ENCODE results near the gene ACSS1.

ACSS1 gene

DNA sequence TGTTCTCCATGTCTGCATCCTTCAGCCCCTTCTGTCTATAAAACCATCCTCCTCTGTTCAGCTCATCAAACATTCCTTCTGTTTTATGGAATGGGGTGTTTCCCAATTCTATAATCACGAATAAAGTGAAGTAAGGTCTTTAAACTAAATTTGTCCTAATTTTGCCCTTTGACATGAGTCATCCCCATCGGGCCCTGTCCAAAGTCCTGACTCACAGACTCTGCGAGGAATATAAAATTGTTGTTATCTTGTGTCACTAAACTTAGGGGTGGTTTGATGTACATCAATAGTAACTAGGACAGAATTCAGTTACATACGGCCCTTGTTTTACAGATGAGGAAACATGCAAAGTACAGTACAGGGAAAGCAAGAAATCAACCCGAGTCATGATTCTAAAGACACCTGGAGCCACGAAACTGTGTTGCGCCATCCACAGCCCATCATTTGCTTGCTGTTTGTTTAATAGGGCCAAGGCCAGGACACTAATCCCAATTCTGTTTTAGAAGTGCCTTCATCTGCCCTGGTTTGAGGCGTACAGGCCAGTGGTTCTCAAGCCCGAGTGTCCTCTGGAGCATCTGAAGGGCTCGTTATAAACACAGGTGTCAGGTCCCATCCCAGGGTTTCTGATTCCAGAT lies 2.8 kb downstream of the ACSS1 start:
- no peak for TF ChIP-seq POLR2AphosphoS5 (IDR thresholded peaks at IDR 0.05; ENCODE audit: low read depth)
- TF ChIP-seq REST (IDR thresholded peaks at IDR 0.05; ENCODE audit: insufficient replicate concordance, low read depth), result peak; percentile 91
- no peak for TF ChIP-seq CTCF (IDR thresholded peaks at IDR 0.05; ENCODE audit: insufficient read depth, low read length)
- no peak for TF ChIP-seq SPI1 (IDR thresholded peaks at IDR 0.05; ENCODE audit: borderline replicate concordance, low read depth)
- no peak overlapping the region for H3K4me3 ChIP-seq (replicated peaks; ENCODE audit: insufficient read depth, low read length)
- DNase-seq (ENCODE audit: low read depth in 1 of 2, low spot score in 1 of 2), result no peak
- no peaks in the 10 kb centered on the region for H3K27me3 ChIP-seq (ENCODE audit: insufficient read depth, poor library complexity, severe bottlenecking)
- H3K27ac ChIP-seq (replicated peaks), result no peak overlapping the region

DNA sequence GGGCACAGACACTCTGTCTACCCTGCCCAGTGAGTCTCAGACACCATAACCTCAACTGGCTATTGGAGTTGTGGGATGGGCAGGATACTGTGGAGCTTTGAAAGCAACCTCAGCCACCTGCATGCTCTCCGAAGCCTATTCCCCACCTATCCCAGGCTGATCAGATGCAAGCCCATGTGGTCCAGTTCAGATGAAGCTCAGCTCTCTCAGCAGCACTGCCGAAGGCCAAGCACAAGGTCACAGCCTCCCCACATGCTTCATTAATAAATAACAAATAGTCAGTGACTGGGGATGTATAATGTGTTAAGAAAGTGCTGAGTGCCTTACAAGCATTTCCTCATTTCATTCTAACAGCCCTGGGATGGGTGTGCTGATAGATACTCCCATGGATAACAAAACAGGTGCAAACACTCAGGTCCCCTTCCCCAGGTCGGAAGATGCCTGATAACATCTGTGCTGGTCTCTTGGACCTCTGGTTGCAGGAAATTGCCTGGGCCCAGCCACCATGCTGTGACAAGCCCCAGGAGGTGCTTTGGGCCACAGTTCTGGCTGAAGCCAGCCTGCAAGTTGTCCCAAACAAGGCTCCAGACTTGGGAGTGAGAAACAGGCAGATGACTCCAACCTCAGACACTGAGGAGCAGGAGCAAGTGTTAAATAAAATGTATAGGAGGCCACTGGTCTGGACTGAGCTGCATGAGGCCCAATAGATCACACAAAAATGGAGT lies 3.7 kb downstream of the ACSS1 start:
- DNase-seq (ENCODE audit: low read depth in 1 of 2, low spot score in 1 of 2), result no peak
- Histone ChIP-seq H3K4me3 (replicated peaks; ENCODE audit: insufficient read depth, low read length) (no peak overlapping the region), H3K27me3 (ENCODE audit: insufficient read depth, poor library complexity, severe bottlenecking) (no peaks in the 10 kb centered on the region), H3K27ac (replicated peaks) (peak overlapping the region; percentile 38; the same call in 1 of the 2 replicates)
- TF ChIP-seq REST (IDR thresholded peaks at IDR 0.05; ENCODE audit: insufficient replicate concordance, low read depth) (no peak), CTCF (IDR thresholded peaks at IDR 0.05; ENCODE audit: insufficient read depth, low read length) (no peak), GABPA (IDR thresholded peaks at IDR 0.05; ENCODE audit: low read depth) (no peak), SPI1 (IDR thresholded peaks at IDR 0.05; ENCODE audit: borderline replicate concordance, low read depth) (peak; percentile 25; the same call in 1 of the 2 replicates), POLR2AphosphoS5 (IDR thresholded peaks at IDR 0.05; ENCODE audit: low read depth) (no peak)

GRCh38 chr20:25053255-25054031 lies 4.5 kb downstream of the ACSS1 start:
- DNase-seq (ENCODE audit: low read depth in 1 of 2, low spot score in 1 of 2), result peak in 1 of 2 experiments; percentile 30
- Histone ChIP-seq H3K27ac (replicated peaks) (peak overlapping the region; percentile 38), H3K4me3 (replicated peaks; ENCODE audit: insufficient read depth, low read length) (no peak overlapping the region), H3K27me3 (ENCODE audit: insufficient read depth, poor library complexity, severe bottlenecking) (no peaks in the 10 kb centered on the region)
- TF ChIP-seq REST (IDR thresholded peaks at IDR 0.05; ENCODE audit: insufficient replicate concordance, low read depth), result peak; percentile 69
- TF ChIP-seq GABPA (IDR thresholded peaks at IDR 0.05; ENCODE audit: low read depth), result no peak
- peak; percentile 38; the same call in 1 of the 2 replicates for TF ChIP-seq SPI1 (IDR thresholded peaks at IDR 0.05; ENCODE audit: borderline replicate concordance, low read depth)
